K562 (cell line): ENCODE measurements around the gene SOX21. TPM values are rescaled to one million over a fixed set of nuclear protein-coding genes. Genes with fewer than 3 reads are reported as not detected.

Source experiments
- ATAC-seq: fragments of 200-7000 bp; cut with Tn5 transposase; 3 replicates; pipeline ENCODE4 v1.9.1; 2020; ENCODE audit warnings: moderate library complexity
- BruUV-seq: library from RNA; stranded (reverse); fragments of 400-500 nt; replicated peaks from 2 replicates; lab custom pipeline; 2021; lab: Mats Ljungman, UMichigan
- CTCF ChIA-PET: fragments of 300-600 bp; formaldehyde crosslinking; extraction: SDS; loops from one replicate; lab custom pipeline; 2021; ENCODE audit warnings: low intra/inter-chr PET ratio; lab: Yijun Ruan, JAX
- POLR2A ChIA-PET: fragments of 300-600, 350-650 bp; sonication (Branson Sonifier 250); formaldehyde crosslinking; extraction: SDS; loops from one replicate; lab custom pipeline; 2021; ENCODE audit warnings: antibody characterized with exemption, inconsistent platforms; lab: Yijun Ruan, JAX
- DNase-seq, 4 experiments: peaks; one replicate each; pipeline versions ENCODE4 v3.0.0 to v3.0.0-alpha.2; 2011 to 2018; ENCODE audit warnings: low spot score in 3 of 4, mixed read lengths in 3 of 4; ENCODE audit errors: extremely low read depth in 1 of 4
- FAIRE-seq: peaks from 2 replicates; lab custom pipeline; 2011; peaks lifted over from hg19 to GRCh38; lab: Jason Lieb, UNC
- H2AFZ ChIP-seq: 2 replicates; pipeline ENCODE4 v1.6.0; 2011; ENCODE audit warnings: low read depth, low read length, control low read depth, inconsistent platforms
- H3K27ac ChIP-seq: fragments of 200-600 bp; 3 replicates; pipeline ENCODE4 v1.8.0; 2011; ENCODE audit warnings: low read depth, mild to moderate bottlenecking, control low read depth, inconsistent platforms, low read length, moderate library complexity, mixed read lengths; ENCODE audit errors: extremely low read depth
- H3K27me3 ChIP-seq, 2 experiments: fragments of 300-600 bp in 1 of 2; 2 replicates in 1 of 2; 3 replicates in 1 of 2; pipeline versions ENCODE4 v1.6.0 to v1.8.0; 2011; ENCODE audit warnings: inconsistent platforms in 2 of 2, low read length in 2 of 2, mild to moderate bottlenecking in 1 of 2, mixed read lengths in 1 of 2, moderate library complexity in 1 of 2; ENCODE audit not compliant: control insufficient read depth in 2 of 2, insufficient read depth in 2 of 2
- H3K36me3 ChIP-seq: fragments of 300-600 bp; 3 replicates; pipeline ENCODE4 v1.8.0; 2011; ENCODE audit warnings: mild to moderate bottlenecking, low read length, inconsistent platforms; ENCODE audit not compliant: control insufficient read depth, insufficient read depth
- H3K4me1 ChIP-seq, 2 experiments: fragments of 200-600 bp in 1 of 2; replicated peaks in 1 of 2; 2 replicates in 1 of 2; 3 replicates in 1 of 2; pipeline versions ENCODE4 v1.5.1 to v1.8.0; 2011; ENCODE audit warnings: inconsistent platforms in 2 of 2, low read length in 2 of 2, mild to moderate bottlenecking in 1 of 2, mixed read lengths in 1 of 2, moderate library complexity in 1 of 2; ENCODE audit not compliant: control insufficient read depth in 2 of 2, insufficient read depth in 2 of 2
- H3K4me2 ChIP-seq: 2 replicates; pipeline ENCODE4 v1.6.1; 2011; ENCODE audit warnings: low read length, control low read depth, inconsistent platforms, mixed read lengths; ENCODE audit not compliant: insufficient read depth
- H3K4me3 ChIP-seq: fragments of 200-600 bp; sonication (generic), shearing (Covaris generic); 2 replicates; pipeline ENCODE4 v1.5.1; 2016; ENCODE audit warnings: control low read depth, inconsistent platforms
- H3K79me2 ChIP-seq: fragments of 200-600 bp; 3 replicates; pipeline ENCODE4 v1.8.0; 2011; ENCODE audit warnings: low read length, inconsistent platforms; ENCODE audit not compliant: control insufficient read depth, insufficient read depth
- H3K9ac ChIP-seq, 2 experiments: 2 replicates each; pipeline versions ENCODE4 v1.6.0 to v1.6.1; 2011; ENCODE audit warnings: low read depth in 2 of 2, low read length in 2 of 2, control low read depth in 1 of 2, inconsistent platforms in 1 of 2, mild to moderate bottlenecking in 1 of 2, mixed read lengths in 1 of 2; ENCODE audit not compliant: insufficient read depth in 1 of 2
- H3K9me1 ChIP-seq: one replicate; pipeline ENCODE4 v1.6.0; 2011; ENCODE audit warnings: inconsistent platforms, mild to moderate bottlenecking, low read length, moderate library complexity; ENCODE audit not compliant: control insufficient read depth, insufficient read depth
- H3K9me3 ChIP-seq: replicated peaks from 2 replicates; pipeline ENCODE4 v1.5.1; 2011; ENCODE audit warnings: low read depth, low read length, inconsistent platforms; ENCODE audit not compliant: control insufficient read depth, insufficient read depth
- H4K20me1 ChIP-seq: replicated peaks from 2 replicates; pipeline ENCODE4 v1.6.1; 2011; ENCODE audit warnings: low read length, inconsistent platforms, mixed read lengths; ENCODE audit not compliant: control insufficient read depth, insufficient read depth
- TCF3 ChIP-seq: sonication (generic); formaldehyde crosslinking; IDR thresholded peaks from 2 replicates; pipeline ENCODE4 v1.4.0; 2020; ENCODE audit warnings: mild to moderate bottlenecking, missing genetic modification reagents
- ZNF589 ChIP-seq: fragments of 200-800 bp; sonication (Bioruptor generic); IDR thresholded peaks from 2 replicates; pipeline ENCODE4 v1.6.1; 2016; ENCODE audit warnings: low read depth, missing genetic modification characterization, missing compliant biosample characterization
- WGBS: fragments of 100-300 bp; shearing (Covaris generic); methylation state at CpG from one replicate; pipeline ENCODE4 v1.1.6; 2016; ENCODE audit warnings: low coverage, mixed read lengths; ENCODE audit not compliant: insufficient coverage; ENCODE audit errors: missing lambda C conversion rate; 5-methylcytosine and 5-hydroxymethylcytosine counted together
- in situ Hi-C: fragments of 300-500 bp; cut with MboI; formaldehyde crosslinking; loops from 4 replicates; pipeline ENCODE4 v1.15.0; 2018; ENCODE audit warnings: inconsistent platforms, mixed read lengths
- intact Hi-C: fragments of 100-400 bp; cut with micrococcal nuclease; formaldehyde crosslinking; loops from 2 replicates; pipeline ENCODE4 v1.14.2; 2022
- polyA plus RNA-seq, 8 experiments: library from polyadenylated mRNA; depleted of rRNA in 4 of 8; stranded (reverse) in 5 of 8; unstranded in 3 of 8; fragments of >200 nt; fragmentation: Nextera tagmentation in 2 of 8; fragmentation: Illumina TruSeq in 1 of 8; extraction: Ambion mirVana in 2 of 8; extraction: Trizol in 1 of 8; gene quantifications; 2 replicates each; pipeline versions ENCODE4 v1.2.1 to v1.2.3, GENCODE V29; 2011 to 2014; ENCODE audit warnings: inconsistent platforms in 1 of 8, missing spikeins in 1 of 8
- total RNA-seq, 7 experiments: library from RNA; depleted of rRNA in 6 of 7; stranded (reverse); fragments of >200 nt in 6 of 7; fragmentation: Illumina TruSeq in 2 of 7; extraction: Trizol in 2 of 7; gene quantifications; 2 replicates each; pipeline versions ENCODE4 v1.2.1 to v1.2.3, GENCODE V29; 2011 to 2021; ENCODE audit warnings: low replicate concordance in 1 of 7
- TF ChIP-seq, protein P1 (sequence below): fragments of 450-650 bp; IDR thresholded peaks from 2 replicates; pipeline ENCODE4 v1.6.1; 2014; ENCODE audit warnings: low read depth, mild to moderate bottlenecking, moderate library complexity, borderline replicate concordance

The SOX21 gene
- total and polyA plus RNA-seq, 9 of the 15 experiments (the other 6 are each of a cell fraction or from before 2014, with no cell fraction given): 0.07 TPM; not detected in 8

DNA sequence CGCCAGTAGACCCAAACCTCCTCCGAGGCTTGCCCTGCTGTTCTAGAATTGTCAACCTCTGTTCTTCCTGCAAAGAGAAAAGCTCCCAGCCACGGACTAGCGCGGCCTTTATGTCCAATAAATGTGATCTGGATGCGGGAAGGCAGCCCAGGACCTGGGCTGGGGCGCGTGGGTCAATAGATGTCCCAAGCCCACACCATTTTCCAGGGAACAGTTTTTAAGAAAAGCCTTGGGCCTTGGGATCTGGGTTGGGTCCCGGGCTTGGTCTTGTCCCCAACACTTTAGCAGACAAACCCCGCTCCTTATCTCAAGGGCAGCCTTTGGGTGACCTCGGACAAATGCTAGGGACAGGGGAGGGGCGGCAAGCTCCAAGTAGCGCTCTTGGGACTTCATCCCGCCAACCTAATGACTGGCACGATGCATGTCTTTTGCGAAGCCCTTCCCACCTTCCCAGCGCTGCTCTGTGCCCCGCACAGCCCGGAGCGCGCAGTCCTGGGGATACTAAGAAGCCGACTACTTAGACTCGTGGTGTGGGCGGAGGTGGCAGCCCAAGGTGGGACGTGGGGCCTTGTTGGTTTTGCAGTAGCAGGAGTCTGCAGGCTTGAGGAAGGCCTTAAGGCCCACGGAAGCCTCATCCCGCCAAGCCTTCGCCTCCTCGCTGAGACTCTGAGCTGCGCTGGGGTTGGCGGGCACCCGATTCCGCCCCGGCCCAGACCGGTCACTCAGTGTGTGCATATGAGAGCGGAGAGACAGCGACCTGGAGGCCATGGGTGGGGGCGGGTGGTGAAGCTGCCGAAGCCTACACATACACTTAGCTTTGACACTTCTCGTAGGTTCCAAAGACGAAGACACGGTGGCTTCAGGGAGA lies 10.8 kb downstream of the SOX21 start:
- no peak for DNase-seq
- peaks cover 0 to 6% of the 10 kb centered on the region in 2 experiments; a peak in 2 of 5 replicates for H3K4me1 ChIP-seq
- H3K9ac ChIP-seq: no peak overlapping the region
- H3K79me2 ChIP-seq: no peaks in the 10 kb centered on the region
- no peaks in the 10 kb centered on the region for H3K36me3 ChIP-seq
- in situ Hi-C loops (no loop called here), intact Hi-C loops (no loop called here)
- no peak for FAIRE-seq
- no peak for TF ChIP-seq TCF3 (CRISPR knock-in tag)
- no peak for TF ChIP-seq ZNF589 (CRISPR knock-in tag)
- TF ChIP-seq, protein P1, sequence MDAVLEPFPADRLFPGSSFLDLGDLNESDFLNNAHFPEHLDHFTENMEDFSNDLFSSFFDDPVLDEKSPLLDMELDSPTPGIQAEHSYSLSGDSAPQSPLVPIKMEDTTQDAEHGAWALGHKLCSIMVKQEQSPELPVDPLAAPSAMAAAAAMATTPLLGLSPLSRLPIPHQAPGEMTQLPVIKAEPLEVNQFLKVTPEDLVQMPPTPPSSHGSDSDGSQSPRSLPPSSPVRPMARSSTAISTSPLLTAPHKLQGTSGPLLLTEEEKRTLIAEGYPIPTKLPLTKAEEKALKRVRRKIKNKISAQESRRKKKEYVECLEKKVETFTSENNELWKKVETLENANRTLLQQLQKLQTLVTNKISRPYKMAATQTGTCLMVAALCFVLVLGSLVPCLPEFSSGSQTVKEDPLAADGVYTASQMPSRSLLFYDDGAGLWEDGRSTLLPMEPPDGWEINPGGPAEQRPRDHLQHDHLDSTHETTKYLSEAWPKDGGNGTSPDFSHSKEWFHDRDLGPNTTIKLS: no peak
- ATAC-seq: no peak
- no peak overlapping the region for H3K4me2 ChIP-seq
- no peaks in the 10 kb centered on the region for H3K9me1 ChIP-seq
- CTCF ChIA-PET: no interaction called here
- H3K27ac ChIP-seq: no peak overlapping the region
- no peak overlapping the region for H2AFZ ChIP-seq
- no TSS peak for BruUV-seq
- no peak overlapping the region for H3K4me3 ChIP-seq
- POLR2A ChIA-PET: interaction anchor here (0.7 kb wide), 1 partner anchor 21 kb away, joined by 3 read pairs; no protein-coding TSS in a partner anchor
- H3K9me3 ChIP-seq: no peaks in the 10 kb centered on the region
- no peaks in the 10 kb centered on the region for H4K20me1 ChIP-seq
- WGBS: 49% methylated on average over 31 of the region's 42 CpGs
- peaks cover 6 to 35% of the 10 kb centered on the region in 2 experiments; a peak in 3 of 5 replicates for H3K27me3 ChIP-seq
